Skeletal muscle tissue (tissue), 4 donors: Measurements from ENCODE around the gene CRIM1. TPM values are rescaled to one million over a fixed set of nuclear protein-coding genes. Genes with fewer than 3 reads are reported as not detected.

Experiments
- H3K27ac ChIP-seq: one replicate; pipeline ENCODE4 v1.7.0; 2013; ENCODE audit warnings: mild to moderate bottlenecking, low read depth, low read length, inconsistent platforms
- H3K27me3 ChIP-seq, 3 donors: one replicate each; pipeline ENCODE4 v1.7.0; 2013; ENCODE audit warnings: low read length in 3 of 3; ENCODE audit not compliant: control insufficient read depth in 3 of 3, insufficient read depth in 3 of 3
- H3K36me3 ChIP-seq, 3 donors: one replicate each; pipeline ENCODE4 v1.7.0; 2013; ENCODE audit warnings: low read length in 3 of 3; ENCODE audit not compliant: control insufficient read depth in 3 of 3, insufficient read depth in 3 of 3
- H3K4me1 ChIP-seq, 3 donors: one replicate each; pipeline ENCODE4 v1.7.0; 2013; ENCODE audit warnings: low read length in 3 of 3, mild to moderate bottlenecking in 3 of 3; ENCODE audit not compliant: control insufficient read depth in 3 of 3, insufficient read depth in 3 of 3
- H3K4me3 ChIP-seq, 3 donors: one replicate each; pipeline ENCODE4 v1.7.0; 2013; ENCODE audit warnings: low read length in 3 of 3
- H3K9ac ChIP-seq, 3 donors: one replicate each; pipeline ENCODE4 v1.7.0; 2013; ENCODE audit warnings: low read length in 3 of 3, mild to moderate bottlenecking in 3 of 3, moderate library complexity in 2 of 3, low read depth in 1 of 3
- H3K9me3 ChIP-seq, 3 donors: one replicate each; pipeline ENCODE4 v1.7.0; 2013; ENCODE audit warnings: low read length in 3 of 3; ENCODE audit not compliant: control insufficient read depth in 3 of 3
- total RNA-seq: library from RNA; depleted of rRNA; stranded (reverse); fragments of >200 nt; gene quantifications from one replicate; pipeline ENCODE4 v1.2.3, GENCODE V29; 2014
- donor health status: Osteomylitis.

The CRIM1 gene
- total RNA-seq, 1 donor from 2014 or later, result 44.9 TPM

GRCh38 chr2:36597532-36598377 is 242.2 kb downstream of the CRIM1 start, which contains the start of gene FEZ2:
FEZ2 (minus strand) TSS chr2:36598168; CDS start chr2:36598142, 26 bp downstream.
- Histone ChIP-seq H3K27ac (peak within 1 kb of the TSS; percentile 62), H3K4me1 (peaks cover 22 to 35% (median 27%) of the 10 kb centered on the region in 3 donors), H3K9me3 (no peaks in the 10 kb centered on the region), H3K4me3 (peak within 1 kb of the TSS; percentile 91 to 92 (median 91)), H3K36me3 (no peaks in the 10 kb centered on the region), H3K9ac (peak within 1 kb of the TSS; percentile 76 to 82 (median 81)), H3K27me3 (no peaks in the 10 kb centered on the region)

Other genes with a start within 250 kb of the CRIM1 start
- gene FEZ2, start 242.4 kb downstream of the CRIM1 start, total RNA-seq, result 61.6 TPM